Mammary epithelial cell (primary cell): ENCODE measurements around the gene EDC3.

ENCODE experiments used
- CTCF ChIP-seq, 2 donors: IDR thresholded peaks in 1 of 2; conservative IDR thresholded peaks in 1 of 2; 2 replicates each; pipeline ENCODE4 v1.5.1; 2011 to 2012; ENCODE audit warnings: inconsistent platforms in 2 of 2, low read length in 2 of 2, mild to moderate bottlenecking in 2 of 2, control low read depth in 1 of 2, low read depth in 1 of 2; ENCODE audit not compliant: insufficient read depth in 1 of 2; ENCODE audit errors: extremely low read depth in 1 of 2
- EZH2 ChIP-seq: IDR thresholded peaks from 2 replicates; pipeline ENCODE4 v1.6.1; 2012; ENCODE audit warnings: low read length, inconsistent platforms, borderline replicate concordance

- TF ChIP-seq CTCF (conservative IDR thresholded peaks at IDR 0.05 in 1 of 2, IDR thresholded peaks at IDR 0.05 in 1 of 2; ENCODE audit: extremely low read depth in 1 of 2, insufficient read depth in 1 of 2, low read depth in 1 of 2, low read length in 2 of 2) = no peak
- TF ChIP-seq EZH2 = no peak
These were observed 33.6 kb downstream of the EDC3 start for GRCh38 chr15:74662064-74662860.
